Calu3 (cell line): Measurements from ENCODE around the gene GARIN5A. TPM values are rescaled to one million over a fixed set of nuclear protein-coding genes. Genes with fewer than 3 reads are reported as not detected.

ENCODE experiments used
- BruUV-seq: library from RNA; stranded (reverse); fragments of 400-500 nt; replicated peaks from 2 replicates; lab custom pipeline; 2021; lab: Mats Ljungman, UMichigan
- CTCF ChIA-PET: fragments of 300-600 bp; sonication (Branson Sonifier 250); formaldehyde crosslinking; loops from one replicate; lab custom pipeline; 2022; ENCODE audit warnings: antibody characterized with exemption; lab: Charles Lee
- DNase-seq: peaks from one replicate; pipeline ENCODE4 v3.0.0; 2022
- H3K27ac Mint-ChIP-seq: one replicate; pipeline ENCODE4 v1.8.0; 2022; ENCODE audit warnings: mixed read lengths; ENCODE audit not compliant: unreplicated experiment
- H3K27me3 Mint-ChIP-seq: one replicate; pipeline ENCODE4 v1.8.0; 2022; ENCODE audit warnings: mixed read lengths; ENCODE audit not compliant: unreplicated experiment
- H3K36me3 Mint-ChIP-seq: one replicate; pipeline ENCODE4 v1.8.0; 2022; ENCODE audit warnings: mild to moderate bottlenecking, moderate library complexity, mixed read lengths; ENCODE audit not compliant: insufficient read depth, unreplicated experiment
- H3K4me1 Mint-ChIP-seq: one replicate; pipeline ENCODE4 v1.8.0; 2022; ENCODE audit warnings: mild to moderate bottlenecking, low read depth, mixed read lengths; ENCODE audit not compliant: unreplicated experiment
- H3K4me3 Mint-ChIP-seq: one replicate; pipeline ENCODE4 v1.8.0; 2022; ENCODE audit warnings: mild to moderate bottlenecking, low read depth, moderate library complexity, mixed read lengths; ENCODE audit not compliant: unreplicated experiment
- H3K9me3 Mint-ChIP-seq: one replicate; pipeline ENCODE4 v1.8.0; 2022; ENCODE audit warnings: low read depth, mixed read lengths; ENCODE audit not compliant: unreplicated experiment
- intact Hi-C: fragments of 100-400 bp; cut with micrococcal nuclease; formaldehyde crosslinking; loops from one replicate; pipeline ENCODE4 v1.10.0; 2022; ENCODE audit not compliant: unreplicated experiment
- total RNA-seq: library from RNA; stranded (reverse); gene quantifications from 2 replicates; pipeline ENCODE4 v1.2.3, GENCODE V29; 2022
- TF ChIP-seq, protein P1 (sequence below): fragments of 200-600 bp; IDR thresholded peaks from one replicate; pipeline ENCODE4 v1.8.0; 2022; ENCODE audit warnings: antibody characterized with exemption; ENCODE audit not compliant: unreplicated experiment

Gene GARIN5A
- total RNA-seq, 1 experiment from 2014 or later: 6.0 TPM

DNA sequence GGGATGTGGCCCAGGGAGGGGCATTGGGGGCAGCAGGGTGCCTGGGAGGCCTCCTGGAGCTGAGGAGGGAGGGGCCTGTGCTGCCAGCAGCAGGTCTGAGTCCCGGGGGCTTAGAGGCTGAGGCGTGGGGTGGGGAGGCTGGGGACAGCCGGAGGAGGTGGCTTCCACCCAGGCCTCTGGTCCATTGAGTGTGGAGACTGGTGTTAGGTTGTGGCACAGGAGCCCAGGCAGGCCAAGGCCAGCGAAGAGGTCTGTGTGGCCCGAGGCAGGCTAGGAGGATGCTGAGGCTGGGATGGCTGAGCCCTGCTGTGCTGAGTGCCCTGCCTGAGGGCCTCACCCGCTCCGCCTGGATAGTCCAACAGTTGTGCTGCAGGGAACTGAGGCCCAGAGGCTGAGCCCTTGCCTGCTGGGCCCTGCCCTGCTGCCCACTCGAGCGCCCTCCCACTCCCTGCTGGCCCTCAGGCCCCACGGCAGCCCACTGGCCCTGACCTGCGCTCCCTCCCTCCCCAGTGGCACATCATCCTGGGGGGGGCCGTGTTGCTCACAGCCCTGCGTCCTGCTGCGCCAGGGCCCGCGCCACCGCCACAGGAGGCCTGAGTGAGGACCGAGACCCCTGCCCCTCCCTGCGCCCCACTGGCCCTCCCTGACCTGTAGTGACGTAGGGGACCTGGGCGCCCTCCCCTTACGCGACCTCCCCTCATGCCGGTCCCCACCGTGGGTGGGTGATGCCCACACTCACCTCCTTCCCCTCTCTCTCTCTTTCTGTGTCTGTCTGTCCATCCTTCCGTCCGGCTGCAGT lies 4.9 kb upstream of the GARIN5A start:
- DNase-seq: no peak
- Mint-ChIP-seq H3K9me3 (no peaks in the 10 kb centered on the region), H3K27ac (no peak overlapping the region), H3K4me1 (peaks cover 10% of the 10 kb centered on the region), H3K4me3 (no peak overlapping the region), H3K36me3 (peaks cover 61% of the 10 kb centered on the region), H3K27me3 (no peaks in the 10 kb centered on the region)
- intact Hi-C loops: no loop called here
- CTCF ChIA-PET: no interaction called here
- BruUV-seq: no TSS peak
- TF ChIP-seq, protein P1, sequence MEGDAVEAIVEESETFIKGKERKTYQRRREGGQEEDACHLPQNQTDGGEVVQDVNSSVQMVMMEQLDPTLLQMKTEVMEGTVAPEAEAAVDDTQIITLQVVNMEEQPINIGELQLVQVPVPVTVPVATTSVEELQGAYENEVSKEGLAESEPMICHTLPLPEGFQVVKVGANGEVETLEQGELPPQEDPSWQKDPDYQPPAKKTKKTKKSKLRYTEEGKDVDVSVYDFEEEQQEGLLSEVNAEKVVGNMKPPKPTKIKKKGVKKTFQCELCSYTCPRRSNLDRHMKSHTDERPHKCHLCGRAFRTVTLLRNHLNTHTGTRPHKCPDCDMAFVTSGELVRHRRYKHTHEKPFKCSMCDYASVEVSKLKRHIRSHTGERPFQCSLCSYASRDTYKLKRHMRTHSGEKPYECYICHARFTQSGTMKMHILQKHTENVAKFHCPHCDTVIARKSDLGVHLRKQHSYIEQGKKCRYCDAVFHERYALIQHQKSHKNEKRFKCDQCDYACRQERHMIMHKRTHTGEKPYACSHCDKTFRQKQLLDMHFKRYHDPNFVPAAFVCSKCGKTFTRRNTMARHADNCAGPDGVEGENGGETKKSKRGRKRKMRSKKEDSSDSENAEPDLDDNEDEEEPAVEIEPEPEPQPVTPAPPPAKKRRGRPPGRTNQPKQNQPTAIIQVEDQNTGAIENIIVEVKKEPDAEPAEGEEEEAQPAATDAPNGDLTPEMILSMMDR: no peak

DNA sequence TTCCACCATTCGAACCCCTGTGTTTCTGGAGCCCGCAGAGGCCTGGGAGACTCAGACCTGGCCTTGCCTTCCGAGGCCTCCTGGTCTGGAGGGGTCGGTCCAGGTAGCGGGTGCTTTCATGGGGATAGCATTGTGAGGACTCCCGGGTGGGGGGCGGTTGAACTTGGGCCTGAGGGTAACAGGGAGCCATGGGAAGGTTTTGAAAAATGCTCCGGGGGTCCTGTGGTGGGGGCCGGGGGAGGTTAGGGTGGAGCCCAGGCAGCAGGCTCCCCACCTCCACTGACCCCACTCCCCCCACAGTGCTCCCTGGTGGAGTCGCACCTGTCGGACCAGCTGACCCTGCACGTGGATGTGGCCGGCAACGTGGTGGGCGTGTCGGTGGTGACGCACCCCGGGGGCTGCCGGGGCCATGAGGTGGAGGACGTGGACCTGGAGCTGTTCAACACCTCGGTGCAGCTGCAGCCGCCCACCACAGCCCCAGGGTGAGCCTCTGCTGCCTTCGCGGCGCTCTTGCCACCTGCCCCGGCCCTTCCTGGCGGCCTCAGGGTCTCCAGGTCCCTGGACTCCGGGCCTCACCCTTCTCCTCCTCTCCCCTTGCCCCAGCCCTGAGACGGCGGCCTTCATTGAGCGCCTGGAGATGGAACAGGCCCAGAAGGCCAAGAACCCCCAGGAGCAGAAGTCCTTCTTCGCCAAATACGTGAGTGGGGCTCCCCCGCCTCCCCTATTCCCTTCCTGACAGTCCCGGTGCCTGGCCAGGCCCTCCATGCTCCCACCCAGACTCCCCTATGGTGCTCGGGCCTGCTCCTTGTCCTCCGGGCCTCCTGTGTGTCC lies 3.8 kb upstream of the GARIN5A start:
- peaks cover 9% of the 10 kb centered on the region for H3K27me3 Mint-ChIP-seq
- no peak overlapping the region for H3K27ac Mint-ChIP-seq
- H3K4me3 Mint-ChIP-seq: no peak overlapping the region
- TF ChIP-seq, protein P1: no peak
- CTCF ChIA-PET: no interaction called here
- intact Hi-C loops: no loop called here
- peaks cover 10% of the 10 kb centered on the region for H3K4me1 Mint-ChIP-seq
- no peak for DNase-seq
- no peaks in the 10 kb centered on the region for H3K9me3 Mint-ChIP-seq
- peaks cover 67% of the 10 kb centered on the region for H3K36me3 Mint-ChIP-seq
- no TSS peak for BruUV-seq

DNA sequence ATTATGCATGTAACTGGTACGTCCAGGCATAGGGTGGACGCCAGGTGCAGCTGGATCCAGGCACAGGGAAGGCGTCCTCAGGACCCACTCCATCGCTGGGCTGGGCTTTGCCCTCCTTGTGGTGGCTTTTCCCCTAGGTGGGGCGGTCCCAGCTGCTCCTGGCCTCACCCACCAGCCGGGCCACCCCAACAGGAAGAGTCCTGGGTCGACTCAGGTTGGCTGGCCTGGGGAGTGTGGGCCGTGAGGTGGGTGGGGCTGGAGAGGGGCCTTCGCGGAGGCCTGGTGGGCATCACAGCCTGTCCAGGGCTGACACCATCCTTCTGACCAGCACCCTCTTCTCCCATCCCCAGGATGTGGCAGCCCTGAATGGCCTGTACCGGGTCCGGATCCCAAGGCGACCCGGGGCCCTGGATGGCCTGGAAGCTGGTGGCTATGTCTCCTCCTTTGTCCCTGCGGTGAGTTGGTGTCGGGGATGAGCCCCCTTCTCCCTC lies 3.2 kb upstream of the GARIN5A start:
- H3K9me3 Mint-ChIP-seq: no peaks in the 10 kb centered on the region
- no peak overlapping the region for H3K4me3 Mint-ChIP-seq
- peaks cover 69% of the 10 kb centered on the region for H3K36me3 Mint-ChIP-seq
- no TSS peak for BruUV-seq
- CTCF ChIA-PET: interaction anchor here (0.5 to 1.6 kb wide), 3 partner anchors 13 to 713 kb away, joined by 3 to 4 read pairs (median 3); no protein-coding TSS in a partner anchor
- intact Hi-C loops: no loop called here
- DNase-seq: no peak
- H3K4me1 Mint-ChIP-seq: peaks cover 10% of the 10 kb centered on the region
- TF ChIP-seq, protein P1: no peak
- peaks cover 16% of the 10 kb centered on the region for H3K27me3 Mint-ChIP-seq
- no peak overlapping the region for H3K27ac Mint-ChIP-seq

DNA sequence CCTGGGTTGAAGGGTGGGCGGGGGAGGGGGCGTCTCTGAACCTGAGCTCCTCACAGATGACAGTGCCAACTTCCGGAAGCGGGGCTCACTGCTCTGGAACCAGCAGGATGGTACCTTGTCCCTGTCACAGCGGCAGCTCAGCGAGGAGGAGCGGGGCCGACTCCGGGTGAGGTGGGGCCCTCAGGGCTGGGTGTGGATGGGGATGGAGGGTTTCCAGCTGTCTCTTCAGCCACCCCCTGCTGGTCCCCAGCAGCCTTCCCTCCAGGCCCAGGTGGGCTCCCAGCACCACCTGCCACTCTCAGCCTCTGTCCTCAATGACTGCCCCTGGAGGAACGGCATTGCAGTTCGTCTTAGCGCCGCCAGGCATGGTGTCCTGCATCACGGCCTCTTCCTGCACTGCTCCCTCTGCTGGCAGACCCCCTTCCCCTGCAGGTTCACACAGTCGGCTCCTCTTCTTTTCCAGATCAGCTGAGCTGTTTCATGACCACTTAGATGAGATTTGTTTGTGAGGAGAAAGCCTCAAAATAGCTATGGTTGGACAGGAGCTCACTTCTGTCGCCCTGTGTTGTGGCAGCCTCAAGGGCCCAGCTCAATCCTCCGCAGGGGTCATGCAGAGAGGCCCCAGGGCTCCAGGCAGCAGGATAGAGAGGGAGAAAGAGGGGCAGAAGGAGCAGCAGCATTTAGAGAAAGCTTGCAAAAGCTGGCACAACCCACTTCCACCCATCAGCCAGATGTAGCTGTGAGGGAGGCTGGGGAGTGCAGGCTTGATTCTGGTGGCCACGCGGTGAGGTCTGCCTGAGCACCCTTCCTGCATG lies 2.5 kb upstream of the GARIN5A start:
- H3K4me3 Mint-ChIP-seq: no peak overlapping the region
- DNase-seq: peak; percentile 36
- BruUV-seq: no TSS peak
- H3K4me1 Mint-ChIP-seq: peaks cover 10% of the 10 kb centered on the region
- no peak overlapping the region for H3K27ac Mint-ChIP-seq
- peaks cover 71% of the 10 kb centered on the region for H3K36me3 Mint-ChIP-seq
- intact Hi-C loops: no loop called here
- no peaks in the 10 kb centered on the region for H3K9me3 Mint-ChIP-seq
- TF ChIP-seq, protein P1: no peak
- peaks cover 18% of the 10 kb centered on the region for H3K27me3 Mint-ChIP-seq
- CTCF ChIA-PET: interaction anchor here (0.5 to 1.6 kb wide), 4 partner anchors 9 to 714 kb away, joined by 3 to 4 read pairs (median 3); no protein-coding TSS in a partner anchor
